HepG2 (cell line): ENCODE results near the gene PRKCE. TPM values are rescaled to one million over a fixed set of nuclear protein-coding genes. Genes with fewer than 3 reads are reported as not detected.

Experiments used
- BRCA1 ChIP-seq: sonication (generic); formaldehyde crosslinking; IDR thresholded peaks from 2 replicates; pipeline ENCODE4 v1.4.0; 2020; ENCODE audit warnings: missing genetic modification reagents
- ELF3 ChIP-seq: IDR thresholded peaks from 2 replicates; pipeline ENCODE4 v1.6.1; 2016; ENCODE audit warnings: missing genetic modification reagents, missing compliant biosample characterization
- FOSL2 ChIP-seq: sonication (generic); formaldehyde crosslinking; IDR thresholded peaks from 2 replicates; pipeline ENCODE4 v1.4.0; 2020; ENCODE audit warnings: missing genetic modification reagents
- FOXP4 ChIP-seq: sonication (generic); formaldehyde crosslinking; IDR thresholded peaks from 2 replicates; pipeline ENCODE4 v1.4.0; 2020; ENCODE audit warnings: missing genetic modification reagents
- IKZF4 ChIP-seq: sonication (generic); formaldehyde crosslinking; IDR thresholded peaks from 2 replicates; pipeline ENCODE4 v1.5.1; 2020; ENCODE audit warnings: borderline replicate concordance, mild to moderate bottlenecking, low read depth, missing genetic modification reagents; ENCODE audit errors: not compliant biosample characterization
- IRF2 ChIP-seq: IDR thresholded peaks from 2 replicates; pipeline ENCODE4 v1.6.1; 2018; ENCODE audit warnings: missing genetic modification reagents, missing compliant biosample characterization
- MZF1 ChIP-seq: sonication (generic); formaldehyde crosslinking; IDR thresholded peaks from 2 replicates; pipeline ENCODE4 v1.8.1; 2023; ENCODE audit warnings: mild to moderate bottlenecking, missing genetic modification reagents, borderline replicate concordance
- POLR2G ChIP-seq: fragments of 200-400 bp; formaldehyde crosslinking; IDR thresholded peaks from 2 replicates; pipeline ENCODE4 v1.6.1; 2018; ENCODE audit warnings: mild to moderate bottlenecking, low read depth, low read length, moderate library complexity
- SCMH1 ChIP-seq: sonication (generic); formaldehyde crosslinking; IDR thresholded peaks from 2 replicates; pipeline ENCODE4 v1.9.0; 2021; ENCODE audit warnings: missing genetic modification reagents, mild to moderate bottlenecking, borderline replicate concordance
- TCF12 ChIP-seq, 2 experiments: fragments of 450-650 bp in 1 of 2; sonication (generic) in 1 of 2; formaldehyde crosslinking in 1 of 2; IDR thresholded peaks; 2 replicates each; pipeline versions ENCODE4 v1.6.1 to v1.8.0; 2017 to 2022; ENCODE audit warnings: antibody characterized with exemption in 1 of 2, mild to moderate bottlenecking in 1 of 2, missing genetic modification reagents in 1 of 2, moderate library complexity in 1 of 2
- TEF ChIP-seq: sonication (generic); formaldehyde crosslinking; IDR thresholded peaks from 2 replicates; pipeline ENCODE4 v1.5.0; 2020; ENCODE audit warnings: missing genetic modification reagents
- TOPORS ChIP-seq: sonication (generic); formaldehyde crosslinking; IDR thresholded peaks from 2 replicates; pipeline ENCODE4 v1.8.0; 2023; ENCODE audit warnings: mild to moderate bottlenecking, missing genetic modification reagents
- ZBTB8A ChIP-seq: sonication (generic); formaldehyde crosslinking; IDR thresholded peaks from 2 replicates; pipeline ENCODE4 v1.4.0; 2020; ENCODE audit warnings: mild to moderate bottlenecking, low read depth, missing genetic modification reagents, borderline replicate concordance
- ZFAT ChIP-seq: sonication (generic); formaldehyde crosslinking; conservative IDR thresholded peaks from 2 replicates; pipeline ENCODE4 v1.8.1; 2023; ENCODE audit warnings: missing genetic modification reagents, inconsistent platforms
- ZFP62 ChIP-seq: sonication (generic); formaldehyde crosslinking; IDR thresholded peaks from 2 replicates; pipeline ENCODE4 v1.4.0; 2020; ENCODE audit warnings: missing genetic modification reagents
- ZNF18 ChIP-seq: sonication (generic); formaldehyde crosslinking; IDR thresholded peaks from 2 replicates; pipeline ENCODE4 v1.8.0; 2022; ENCODE audit warnings: mild to moderate bottlenecking, missing genetic modification reagents; ENCODE audit not compliant: insufficient replicate concordance
- ZNF292 ChIP-seq: sonication (generic); formaldehyde crosslinking; IDR thresholded peaks from 2 replicates; pipeline ENCODE4 v1.8.1; 2022; ENCODE audit warnings: mild to moderate bottlenecking, low read depth, missing genetic modification reagents, borderline replicate concordance
- ZNF331 ChIP-seq: sonication (generic); formaldehyde crosslinking; IDR thresholded peaks from 2 replicates; pipeline ENCODE4 v1.4.0; 2020; ENCODE audit warnings: missing genetic modification reagents
- ZNF576 ChIP-seq: sonication (generic); formaldehyde crosslinking; IDR thresholded peaks from 2 replicates; pipeline ENCODE4 v1.4.0; 2020; ENCODE audit warnings: mild to moderate bottlenecking, missing genetic modification reagents
- ZNF614 ChIP-seq: IDR thresholded peaks from 2 replicates; pipeline ENCODE4 v1.6.1; 2018; ENCODE audit warnings: missing biosample characterization, missing genetic modification reagents, inconsistent platforms, borderline replicate concordance
- ZNF780A ChIP-seq: sonication (generic); formaldehyde crosslinking; IDR thresholded peaks from 2 replicates; pipeline ENCODE4 v1.8.0; 2022; ENCODE audit warnings: mild to moderate bottlenecking, missing genetic modification reagents, moderate library complexity
- ZNF788 ChIP-seq: sonication (generic); formaldehyde crosslinking; IDR thresholded peaks from 2 replicates; pipeline ENCODE4 v1.5.0; 2020; ENCODE audit warnings: mild to moderate bottlenecking, missing genetic modification reagents, borderline replicate concordance
- ZNF879 ChIP-seq: sonication (generic); formaldehyde crosslinking; IDR thresholded peaks from 2 replicates; pipeline ENCODE4 v1.8.1; 2023; ENCODE audit warnings: missing genetic modification reagents
- ZSCAN9 ChIP-seq: IDR thresholded peaks from 2 replicates; pipeline ENCODE4 v1.6.1; 2016; ENCODE audit warnings: borderline replicate concordance
- polyA plus RNA-seq, 8 experiments: library from polyadenylated mRNA; depleted of rRNA in 3 of 8; stranded (reverse) in 7 of 8; unstranded in 1 of 8; fragments of >200 nt; fragmentation: Illumina TruSeq in 4 of 8; extraction: Trizol in 4 of 8; gene quantifications; 2 replicates each; pipeline versions ENCODE4 v1.2.1 to v1.2.3, GENCODE V29; 2011 to 2016; ENCODE audit warnings: low read depth in 4 of 8, missing spikeins in 1 of 8, mixed read lengths in 1 of 8; ENCODE audit not compliant: insufficient read depth in 1 of 8
- total RNA-seq, 5 experiments: library from RNA; depleted of rRNA; stranded (reverse); fragments of >200 nt; fragmentation: Illumina TruSeq; extraction: Trizol; gene quantifications; 2 replicates each; pipeline ENCODE4 v1.2.3, GENCODE V29; 2016; ENCODE audit warnings: low read depth in 1 of 5

PRKCE gene
- total and polyA plus RNA-seq, 2 of the 13 experiments (the other 11 are each of a cell fraction or from before 2014, with no cell fraction given) = 1.0 to 3.9 TPM

- TF ChIP-seq SCMH1 (CRISPR knock-in tag) = no peak
- TF ChIP-seq ZNF780A (CRISPR knock-in tag) = no peak
- no peak for TF ChIP-seq IKZF4 (CRISPR knock-in tag)
- no peak; the same call in 1 of the 2 replicates for TF ChIP-seq POLR2G
- peak; percentile 87 for TF ChIP-seq FOXP4
- TF ChIP-seq ZNF18 (CRISPR knock-in tag) = peak; percentile 87
- TF ChIP-seq MZF1 (CRISPR knock-in tag) = no peak
- TF ChIP-seq FOSL2 (CRISPR knock-in tag) = peak; percentile 96
- TF ChIP-seq ZNF879 (CRISPR knock-in tag) = no peak
- peak; percentile 68 for TF ChIP-seq IRF2
- TF ChIP-seq ZFP62 (CRISPR knock-in tag) = no peak
- TF ChIP-seq ZBTB8A (CRISPR knock-in tag) = no peak
- TF ChIP-seq TCF12 (IDR thresholded peaks at IDR 0.05) = no peak
- TF ChIP-seq TCF12 (CRISPR knock-in tag; IDR thresholded peaks at IDR 0.05) = no peak
- peak; percentile 85; the same call in 1 of the 2 replicates for TF ChIP-seq TOPORS
- TF ChIP-seq BRCA1 (CRISPR knock-in tag) = no peak
- peak; percentile 69; the same call in 1 of the 2 replicates for TF ChIP-seq ZNF614 (CRISPR knock-in tag)
- peak; percentile 69; the same call in 1 of the 2 replicates for TF ChIP-seq ZNF788 (CRISPR knock-in tag)
- peak; percentile 71 for TF ChIP-seq ZSCAN9 (CRISPR knock-in tag)
- TF ChIP-seq ZNF331 (CRISPR knock-in tag) = peak; percentile 90
- TF ChIP-seq TEF (CRISPR knock-in tag) = peak; percentile 92
- 0 out of 2 replicates have a peak, but pooled peaks have one; percentile 50 for TF ChIP-seq ZFAT (CRISPR knock-in tag)
- no peak for TF ChIP-seq ZNF576
- TF ChIP-seq ELF3 (CRISPR knock-in tag) = peak; percentile 71
- peak; percentile 70; the same call in 1 of the 2 replicates for TF ChIP-seq ZNF292 (CRISPR knock-in tag)
Observed at GRCh38 chr2:45992021-45992740, 340.7 kb downstream of the PRKCE start (continued).
